HEK293 (cell line): ENCODE results near the gene EIF2AK2.
A peak's percentile ranks its signal among the peaks of the same experiment; 100 is the strongest.

Source experiments
- CTCF ChIA-PET: fragments of 350-600 bp; formaldehyde crosslinking; extraction: SDS; loops from one replicate; lab custom pipeline; 2021; ENCODE audit warnings: antibody characterized with exemption; lab: Yijun Ruan, JAX
- POLR2A ChIA-PET: fragments of 300-600 bp; formaldehyde crosslinking; extraction: SDS; loops from one replicate; lab custom pipeline; 2020; ENCODE audit warnings: antibody characterized with exemption, inconsistent platforms; lab: Yijun Ruan, JAX
- H3K27ac ChIP-seq: fragments of 200-500 bp; sonication (Bioruptor generic); 2 replicates; pipeline ENCODE4 v1.5.1; 2014; ENCODE audit warnings: low read depth, low read length, control low read depth, inconsistent platforms; ENCODE audit errors: extremely low read depth
- H3K36me3 ChIP-seq, 2 experiments: fragments of 200-500 bp in 1 of 2; sonication (Bioruptor generic) in 1 of 2; 1 replicate in 1 of 2; 2 replicates in 1 of 2; pipeline ENCODE4 v1.5.1; 2014 to 2017; ENCODE audit warnings: inconsistent platforms in 2 of 2, low read length in 2 of 2; ENCODE audit not compliant: control insufficient read depth in 2 of 2, insufficient read depth in 1 of 2
- H3K4me1 ChIP-seq: fragments of 200-500 bp; sonication (Bioruptor generic); 2 replicates; pipeline ENCODE4 v1.5.1; 2014; ENCODE audit warnings: mild to moderate bottlenecking, low read length, inconsistent platforms; ENCODE audit not compliant: control insufficient read depth, insufficient read depth
- H3K4me3 ChIP-seq: 2 replicates; pipeline ENCODE4 v1.5.1; 2011; ENCODE audit warnings: low read depth, mild to moderate bottlenecking, control low read depth, low read length, moderate library complexity
- H3K9me3 ChIP-seq: fragments of 200-500 bp; sonication (Bioruptor generic); 2 replicates; pipeline ENCODE4 v1.5.1; 2014; ENCODE audit warnings: low read depth, low read length, inconsistent platforms; ENCODE audit not compliant: control insufficient read depth, insufficient read depth
- BCL11B ChIP-seq: fragments of 450-650 bp; formaldehyde crosslinking; IDR thresholded peaks from 2 replicates; pipeline ENCODE4 v1.5.1; 2016; ENCODE audit warnings: low read depth, missing biosample characterization, missing genetic modification characterization
- KLF10 ChIP-seq: fragments of 450-650 bp; IDR thresholded peaks from 2 replicates; pipeline ENCODE4 v1.5.1; 2018; ENCODE audit warnings: missing biosample characterization, mild to moderate bottlenecking, missing genetic modification characterization
- KLF9 ChIP-seq: fragments of 450-650 bp; formaldehyde crosslinking; IDR thresholded peaks from 2 replicates; pipeline ENCODE4 v1.5.1; 2016; ENCODE audit warnings: missing biosample characterization, missing genetic modification characterization, low read depth
- MEIS1 ChIP-seq: sonication (generic); formaldehyde crosslinking; IDR thresholded peaks from 2 replicates; pipeline ENCODE4 v1.8.1; 2022; ENCODE audit warnings: missing genetic modification reagents, mild to moderate bottlenecking, borderline replicate concordance
- ZBTB17 ChIP-seq: fragments of 450-650 bp; formaldehyde crosslinking; IDR thresholded peaks from 2 replicates; pipeline ENCODE4 v1.5.1; 2016; ENCODE audit warnings: missing biosample characterization, missing genetic modification characterization
- ZBTB7A ChIP-seq: fragments of 450-650 bp; formaldehyde crosslinking; IDR thresholded peaks from 2 replicates; pipeline ENCODE4 v1.5.1; 2016; ENCODE audit warnings: low read depth, missing biosample characterization, missing genetic modification characterization
- ZFP37 ChIP-seq: fragments of 450-650 bp; formaldehyde crosslinking; IDR thresholded peaks from 2 replicates; pipeline ENCODE4 v1.5.1; 2016; ENCODE audit warnings: missing biosample characterization, missing genetic modification characterization
- ZNF2 ChIP-seq: fragments of 450-650 bp; formaldehyde crosslinking; IDR thresholded peaks from 2 replicates; pipeline ENCODE4 v1.5.1; 2016; ENCODE audit warnings: missing biosample characterization, missing genetic modification characterization
- ZNF354C ChIP-seq: fragments of 450-650 bp; formaldehyde crosslinking; IDR thresholded peaks from 2 replicates; pipeline ENCODE4 v1.5.1; 2016; ENCODE audit warnings: missing biosample characterization, missing genetic modification characterization, low read depth, borderline replicate concordance
- ZNF426 ChIP-seq: fragments of 450-650 bp; formaldehyde crosslinking; IDR thresholded peaks from 2 replicates; pipeline ENCODE4 v1.5.1; 2017; ENCODE audit warnings: missing biosample characterization, missing genetic modification characterization, mild to moderate bottlenecking, inconsistent platforms, moderate library complexity
- ZNF561 ChIP-seq: fragments of 450-650 bp; IDR thresholded peaks from 2 replicates; pipeline ENCODE4 v1.5.1; 2018; ENCODE audit warnings: missing biosample characterization, missing genetic modification characterization, borderline replicate concordance
- ZNF629 ChIP-seq: fragments of 450-650 bp; formaldehyde crosslinking; IDR thresholded peaks from 2 replicates; pipeline ENCODE4 v1.5.1; 2017; ENCODE audit warnings: missing biosample characterization, missing genetic modification characterization
- ZNF654 ChIP-seq: fragments of 450-650 bp; formaldehyde crosslinking; IDR thresholded peaks from 2 replicates; pipeline ENCODE4 v1.5.1; 2016; ENCODE audit warnings: low read depth, missing biosample characterization, missing genetic modification characterization
- ZNF670 ChIP-seq: fragments of 450-650 bp; formaldehyde crosslinking; IDR thresholded peaks from 2 replicates; pipeline ENCODE4 v1.5.1; 2016; ENCODE audit warnings: missing biosample characterization, missing genetic modification characterization, low read depth
- ZNF701 ChIP-seq: fragments of 450-650 bp; formaldehyde crosslinking; IDR thresholded peaks from 2 replicates; pipeline ENCODE4 v1.5.1; 2016; ENCODE audit warnings: missing biosample characterization, missing genetic modification characterization
- ZNF76 ChIP-seq: fragments of 450-650 bp; formaldehyde crosslinking; IDR thresholded peaks from 2 replicates; pipeline ENCODE4; 2016; ENCODE audit warnings: low read depth, missing biosample characterization, missing genetic modification characterization, borderline replicate concordance
- ZNF785 ChIP-seq: fragments of 450-650 bp; formaldehyde crosslinking; IDR thresholded peaks from 2 replicates; pipeline ENCODE4 v1.5.1; 2016; ENCODE audit warnings: missing biosample characterization, missing genetic modification characterization
- TF ChIP-seq, protein P1 (sequence below): fragments of 450-650 bp; formaldehyde crosslinking; IDR thresholded peaks from 2 replicates; pipeline ENCODE4 v1.5.1; 2016; ENCODE audit warnings: missing biosample characterization, missing genetic modification characterization
- TF ChIP-seq, protein P2 (sequence below): fragments of 450-650 bp; formaldehyde crosslinking; IDR thresholded peaks from 2 replicates; pipeline ENCODE4 v1.5.1; 2016; ENCODE audit warnings: missing biosample characterization, missing genetic modification characterization, low read depth
- TF ChIP-seq, protein P3 (sequence below): fragments of 450-650 bp; formaldehyde crosslinking; IDR thresholded peaks from 2 replicates; pipeline ENCODE4 v1.5.1; 2016; ENCODE audit warnings: missing biosample characterization, missing genetic modification characterization
- TF ChIP-seq, protein P4 (sequence below): fragments of 450-650 bp; formaldehyde crosslinking; IDR thresholded peaks from 2 replicates; pipeline ENCODE4 v1.5.1; 2016; ENCODE audit warnings: missing biosample characterization, missing genetic modification characterization

The EIF2AK2 gene

DNA sequence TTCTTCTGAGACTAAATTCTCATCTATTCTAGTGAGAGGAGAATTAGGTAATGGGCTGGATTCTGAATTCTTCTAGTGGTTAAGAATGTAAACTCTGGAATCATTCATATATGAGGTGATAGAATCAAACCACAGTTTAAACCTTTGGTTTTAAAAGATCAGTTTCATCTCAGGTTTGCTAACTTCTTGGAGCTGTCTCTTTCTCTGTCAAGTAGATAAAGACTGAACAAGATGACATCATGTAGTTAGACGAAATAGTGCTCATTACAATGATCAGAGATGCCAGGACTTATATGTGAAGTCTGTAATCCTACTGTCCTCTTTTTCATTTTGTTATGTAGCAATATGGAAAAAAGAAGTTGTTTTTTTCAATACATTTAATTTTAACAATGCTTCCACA is 44.4 kb upstream of the EIF2AK2 start:
- POLR2A ChIA-PET: no interaction called here
- CTCF ChIA-PET: interaction anchor here (0.6 to 1.0 kb wide), 2 partner anchors 12 to 34 kb away, joined by 3 read pairs; no protein-coding TSS in a partner anchor

DNA sequence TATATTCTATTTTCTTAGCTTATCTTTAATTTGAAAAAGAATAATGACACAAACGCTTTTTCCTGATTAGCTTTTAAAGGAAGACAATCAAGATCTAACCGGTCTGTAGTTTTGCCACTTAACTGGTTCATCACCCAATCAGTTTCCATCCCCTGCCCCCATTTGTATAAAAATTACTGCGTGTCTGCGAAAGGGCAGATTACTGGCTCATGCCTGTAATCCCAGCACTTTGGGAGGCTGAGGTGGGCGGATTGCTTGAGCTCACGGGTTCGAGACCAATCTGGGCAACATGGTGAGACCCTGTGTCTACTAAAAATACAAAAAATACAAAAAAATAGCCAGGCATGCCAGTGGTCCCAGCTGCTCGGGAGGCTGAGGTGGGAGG is 41.9 kb upstream of the EIF2AK2 start:
- Histone ChIP-seq H3K36me3 (peaks cover 29 to 40% of the 10 kb centered on the region in 2 experiments), H3K27ac (no peak overlapping the region), H3K4me1 (no peaks in the 10 kb centered on the region), H3K9me3 (no peaks in the 10 kb centered on the region), H3K4me3 (no peak overlapping the region)
- ChIA-PET POLR2A (interaction anchor here (0.9 kb wide), 1 partner anchor 13 kb away, joined by 3 read pairs; no protein-coding TSS in a partner anchor), CTCF (interaction anchor here (0.6 to 1.2 kb wide), 3 partner anchors 9 to 144 kb away, joined by 3 to 4 read pairs (median 3); no protein-coding TSS in a partner anchor)
- TF ChIP-seq, protein P1, sequence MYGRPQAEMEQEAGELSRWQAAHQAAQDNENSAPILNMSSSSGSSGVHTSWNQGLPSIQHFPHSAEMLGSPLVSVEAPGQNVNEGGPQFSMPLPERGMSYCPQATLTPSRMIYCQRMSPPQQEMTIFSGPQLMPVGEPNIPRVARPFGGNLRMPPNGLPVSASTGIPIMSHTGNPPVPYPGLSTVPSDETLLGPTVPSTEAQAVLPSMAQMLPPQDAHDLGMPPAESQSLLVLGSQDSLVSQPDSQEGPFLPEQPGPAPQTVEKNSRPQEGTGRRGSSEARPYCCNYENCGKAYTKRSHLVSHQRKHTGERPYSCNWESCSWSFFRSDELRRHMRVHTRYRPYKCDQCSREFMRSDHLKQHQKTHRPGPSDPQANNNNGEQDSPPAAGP (tag by site-specific recombination): no peak
- TF ChIP-seq BCL11B (tag by site-specific recombination) (no peak), ZNF654 (tag by site-specific recombination) (no peak)

More for the DNA sequence above, 44.4 kb upstream of the EIF2AK2 start:
- H3K4me1 ChIP-seq: no peaks in the 10 kb centered on the region
- peaks cover 54 to 65% of the 10 kb centered on the region in 2 experiments for H3K36me3 ChIP-seq
- 0 out of 2 replicates have a peak, but pooled peaks cover 3% of the 10 kb centered on the region for H3K9me3 ChIP-seq
- no peak overlapping the region for H3K27ac ChIP-seq
- no peak overlapping the region for H3K4me3 ChIP-seq
- no peak for TF ChIP-seq ZNF670 (tag by site-specific recombination)
- TF ChIP-seq, protein P2, sequence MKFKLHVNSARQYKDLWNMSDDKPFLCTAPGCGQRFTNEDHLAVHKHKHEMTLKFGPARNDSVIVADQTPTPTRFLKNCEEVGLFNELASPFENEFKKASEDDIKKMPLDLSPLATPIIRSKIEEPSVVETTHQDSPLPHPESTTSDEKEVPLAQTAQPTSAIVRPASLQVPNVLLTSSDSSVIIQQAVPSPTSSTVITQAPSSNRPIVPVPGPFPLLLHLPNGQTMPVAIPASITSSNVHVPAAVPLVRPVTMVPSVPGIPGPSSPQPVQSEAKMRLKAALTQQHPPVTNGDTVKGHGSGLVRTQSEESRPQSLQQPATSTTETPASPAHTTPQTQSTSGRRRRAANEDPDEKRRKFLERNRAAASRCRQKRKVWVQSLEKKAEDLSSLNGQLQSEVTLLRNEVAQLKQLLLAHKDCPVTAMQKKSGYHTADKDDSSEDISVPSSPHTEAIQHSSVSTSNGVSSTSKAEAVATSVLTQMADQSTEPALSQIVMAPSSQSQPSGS (tag by site-specific recombination): peak; percentile 86
- no peak for TF ChIP-seq ZNF561 (tag by site-specific recombination)
- TF ChIP-seq, protein P3, sequence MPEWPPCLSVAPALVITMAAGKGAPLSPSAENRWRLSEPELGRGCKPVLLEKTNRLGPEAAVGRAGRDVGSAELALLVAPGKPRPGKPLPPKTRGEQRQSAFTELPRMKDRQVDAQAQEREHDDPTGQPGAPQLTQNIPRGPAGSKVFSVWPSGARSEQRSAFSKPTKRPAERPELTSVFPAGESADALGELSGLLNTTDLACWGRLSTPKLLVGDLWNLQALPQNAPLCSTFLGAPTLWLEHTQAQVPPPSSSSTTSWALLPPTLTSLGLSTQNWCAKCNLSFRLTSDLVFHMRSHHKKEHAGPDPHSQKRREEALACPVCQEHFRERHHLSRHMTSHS (tag by site-specific recombination): no peak
- TF ChIP-seq ZNF76 (tag by site-specific recombination): no peak
- TF ChIP-seq, protein P4, sequence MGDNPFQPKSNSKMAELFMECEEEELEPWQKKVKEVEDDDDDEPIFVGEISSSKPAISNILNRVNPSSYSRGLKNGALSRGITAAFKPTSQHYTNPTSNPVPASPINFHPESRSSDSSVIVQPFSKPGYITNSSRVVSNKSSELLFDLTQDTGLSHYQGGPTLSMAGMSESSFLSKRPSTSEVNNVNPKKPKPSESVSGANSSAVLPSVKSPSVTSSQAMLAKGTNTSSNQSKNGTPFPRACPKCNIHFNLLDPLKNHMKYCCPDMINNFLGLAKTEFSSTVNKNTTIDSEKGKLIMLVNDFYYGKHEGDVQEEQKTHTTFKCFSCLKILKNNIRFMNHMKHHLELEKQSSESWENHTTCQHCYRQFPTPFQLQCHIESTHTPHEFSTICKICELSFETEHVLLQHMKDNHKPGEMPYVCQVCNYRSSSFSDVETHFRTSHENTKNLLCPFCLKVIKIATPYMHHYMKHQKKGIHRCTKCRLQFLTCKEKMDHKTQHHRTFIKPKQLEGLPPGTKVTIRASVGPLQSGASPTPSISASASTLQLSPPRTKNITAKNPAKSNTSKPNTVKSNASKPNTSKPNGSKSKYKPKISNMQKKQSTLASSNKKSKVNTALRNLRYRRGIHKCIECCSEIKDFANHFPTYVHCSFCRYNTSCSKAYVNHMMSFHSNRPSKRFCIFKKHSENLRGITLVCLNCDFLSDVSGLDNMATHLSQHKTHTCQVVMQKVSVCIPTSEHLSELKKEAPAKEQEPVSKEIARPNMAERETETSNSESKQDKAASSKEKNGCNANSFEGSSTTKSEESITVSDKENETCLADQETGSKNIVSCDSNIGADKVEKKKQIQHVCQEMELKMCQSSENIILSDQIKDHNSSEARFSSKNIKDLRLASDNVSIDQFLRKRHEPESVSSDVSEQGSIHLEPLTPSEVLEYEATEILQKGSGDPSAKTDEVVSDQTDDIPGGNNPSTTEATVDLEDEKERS (tag by site-specific recombination): no peak
- no peak for TF ChIP-seq ZBTB7A (tag by site-specific recombination)
- no peak for TF ChIP-seq ZNF2
- no peak for TF ChIP-seq MEIS1 (CRISPR knock-in tag)
- TF ChIP-seq ZFP37 (tag by site-specific recombination): no peak
- TF ChIP-seq ZBTB17 (tag by site-specific recombination): 0 out of 2 replicates have a peak, but pooled peaks have one; percentile 22
- no peak for TF ChIP-seq ZNF701 (tag by site-specific recombination)
- 0 out of 2 replicates have a peak, but pooled peaks have one; percentile 16 for TF ChIP-seq ZNF629 (tag by site-specific recombination)
- no peak for TF ChIP-seq KLF10 (tag by site-specific recombination)
- no peak for TF ChIP-seq ZNF426 (tag by site-specific recombination)
- no peak for TF ChIP-seq ZNF354C (tag by site-specific recombination)
- no peak for TF ChIP-seq ZNF785 (tag by site-specific recombination)
- TF ChIP-seq KLF9 (tag by site-specific recombination): no peak
